Measurements from ENCODE around the gene CCDC17. TPM values are rescaled to one million over a fixed set of nuclear protein-coding genes. Genes with fewer than 3 reads are reported as not detected.

Gene CCDC17
- total RNA-seq, 1 donor from 2014 or later: 5.6 TPM

DNA sequence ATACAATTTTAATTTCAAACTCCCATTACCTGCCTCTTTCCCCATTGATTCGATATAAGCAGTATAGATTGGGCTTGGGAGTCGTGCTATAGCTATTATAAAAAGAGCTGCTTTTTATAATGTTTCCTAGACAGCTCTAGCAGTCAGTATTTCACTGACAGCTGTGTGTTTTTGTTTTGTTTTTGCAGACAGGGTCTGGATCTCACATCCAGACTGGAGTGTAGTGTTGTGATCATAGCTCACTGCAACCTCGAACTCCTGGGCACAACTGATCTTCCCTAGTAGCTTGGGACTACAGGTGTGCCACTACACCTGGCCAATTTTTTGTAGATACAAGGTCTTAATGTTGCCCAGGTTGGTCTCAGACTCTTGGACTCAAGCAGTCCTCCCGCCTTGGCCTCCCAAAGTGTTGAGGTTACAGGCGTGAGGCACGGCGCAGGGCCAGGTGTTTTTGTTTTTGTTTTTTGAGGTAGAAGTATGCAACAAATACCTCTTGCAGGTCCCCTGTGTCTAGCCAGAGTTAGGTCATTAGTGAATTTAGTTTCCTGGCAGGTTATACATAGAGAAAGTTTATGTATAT lies 38.3 kb downstream of the CCDC17 start:
- TF ChIP-seq, protein P1, sequence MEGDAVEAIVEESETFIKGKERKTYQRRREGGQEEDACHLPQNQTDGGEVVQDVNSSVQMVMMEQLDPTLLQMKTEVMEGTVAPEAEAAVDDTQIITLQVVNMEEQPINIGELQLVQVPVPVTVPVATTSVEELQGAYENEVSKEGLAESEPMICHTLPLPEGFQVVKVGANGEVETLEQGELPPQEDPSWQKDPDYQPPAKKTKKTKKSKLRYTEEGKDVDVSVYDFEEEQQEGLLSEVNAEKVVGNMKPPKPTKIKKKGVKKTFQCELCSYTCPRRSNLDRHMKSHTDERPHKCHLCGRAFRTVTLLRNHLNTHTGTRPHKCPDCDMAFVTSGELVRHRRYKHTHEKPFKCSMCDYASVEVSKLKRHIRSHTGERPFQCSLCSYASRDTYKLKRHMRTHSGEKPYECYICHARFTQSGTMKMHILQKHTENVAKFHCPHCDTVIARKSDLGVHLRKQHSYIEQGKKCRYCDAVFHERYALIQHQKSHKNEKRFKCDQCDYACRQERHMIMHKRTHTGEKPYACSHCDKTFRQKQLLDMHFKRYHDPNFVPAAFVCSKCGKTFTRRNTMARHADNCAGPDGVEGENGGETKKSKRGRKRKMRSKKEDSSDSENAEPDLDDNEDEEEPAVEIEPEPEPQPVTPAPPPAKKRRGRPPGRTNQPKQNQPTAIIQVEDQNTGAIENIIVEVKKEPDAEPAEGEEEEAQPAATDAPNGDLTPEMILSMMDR (IDR thresholded peaks at IDR 0.05; ENCODE audit: unreplicated experiment): no peak
- Mint-ChIP-seq H3K27ac (peak overlapping the region; percentile 98), H3K36me3 (no peaks in the 10 kb centered on the region), H3K27me3 (ENCODE audit: low read depth) (no peaks in the 10 kb centered on the region), H3K4me3 (peak overlapping the region; percentile 93), H3K9me3 (no peaks in the 10 kb centered on the region), H3K4me1 (peaks cover 18% of the 10 kb centered on the region)
- DNase-seq (ENCODE audit: low spot score in 2 of 2, unreplicated experiment in 2 of 2): no peak

DNA sequence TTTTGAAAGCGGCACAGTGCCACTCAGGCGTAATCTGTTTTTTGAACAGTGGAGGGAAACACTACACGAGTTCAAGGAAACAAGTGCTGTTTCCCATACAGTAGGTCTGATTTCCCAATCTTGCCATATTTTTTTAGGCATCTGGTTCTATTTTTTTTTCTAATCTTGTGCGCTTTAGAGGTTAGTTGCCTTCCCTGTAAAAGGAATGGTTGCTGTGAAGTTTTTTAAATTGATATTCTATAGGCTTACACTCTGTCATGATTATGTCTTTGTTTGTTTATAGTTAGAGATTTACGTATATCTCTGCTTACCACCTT lies 38.8 kb downstream of the CCDC17 start:
- H3K9me3 Mint-ChIP-seq: no peaks in the 10 kb centered on the region
- TF ChIP-seq, protein P1 (IDR thresholded peaks at IDR 0.05; ENCODE audit: unreplicated experiment): no peak
- H3K4me3 Mint-ChIP-seq: peak overlapping the region; percentile 93
- H3K4me1 Mint-ChIP-seq: peaks cover 18% of the 10 kb centered on the region
- peak overlapping the region; percentile 98 for H3K27ac Mint-ChIP-seq
- no peak for DNase-seq (ENCODE audit: low spot score in 2 of 2, unreplicated experiment in 2 of 2)
- H3K27me3 Mint-ChIP-seq (ENCODE audit: low read depth): no peaks in the 10 kb centered on the region
- H3K36me3 Mint-ChIP-seq: no peaks in the 10 kb centered on the region

DNA sequence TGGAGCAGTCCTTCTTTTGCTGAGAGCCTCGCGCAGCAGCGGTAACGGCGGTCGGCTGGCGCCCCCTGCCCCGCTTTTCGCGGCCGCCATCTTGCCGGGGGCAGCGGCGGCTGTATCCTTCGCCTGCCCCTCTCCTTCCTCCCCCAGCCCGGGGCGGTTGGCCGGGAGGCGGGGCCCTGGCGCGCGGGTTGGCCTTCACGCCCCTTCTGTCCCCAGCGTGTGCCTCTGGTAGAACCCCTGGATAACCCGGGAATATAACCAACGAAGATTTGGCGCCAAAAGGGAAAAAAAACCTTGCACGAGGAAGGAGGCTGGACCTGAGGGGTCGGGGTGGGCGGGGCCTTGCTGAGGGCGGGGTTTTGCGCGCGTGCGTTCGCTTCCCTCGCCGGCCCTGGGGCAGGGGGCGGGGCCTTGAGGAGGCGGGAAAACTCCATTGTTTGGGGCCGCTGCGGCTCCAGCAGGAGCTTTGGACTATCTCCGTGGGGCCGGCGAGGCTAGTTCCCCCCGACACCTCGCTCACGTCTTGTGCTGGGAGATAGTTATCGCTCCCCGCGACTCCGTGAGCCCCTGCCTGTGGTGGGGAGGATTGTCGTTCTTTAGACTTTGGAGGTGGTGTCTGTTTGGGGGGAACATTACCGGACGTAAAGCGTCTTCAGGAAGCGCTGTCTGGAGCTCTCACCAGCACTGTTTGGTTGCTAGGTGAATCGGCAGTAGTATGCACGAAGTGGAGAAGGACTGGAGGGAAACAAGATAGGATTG lies 39.3 kb downstream of the CCDC17 start:
- H3K9me3 Mint-ChIP-seq: no peaks in the 10 kb centered on the region
- no peaks in the 10 kb centered on the region for H3K27me3 Mint-ChIP-seq (ENCODE audit: low read depth)
- H3K4me1 Mint-ChIP-seq: peaks cover 18% of the 10 kb centered on the region
- DNase-seq (ENCODE audit: low spot score in 2 of 2, unreplicated experiment in 2 of 2): peak; percentile 89 to 95
- no peaks in the 10 kb centered on the region for H3K36me3 Mint-ChIP-seq
- TF ChIP-seq, protein P1 (IDR thresholded peaks at IDR 0.05; ENCODE audit: unreplicated experiment): no peak
- H3K4me3 Mint-ChIP-seq: peak overlapping the region; percentile 93
- H3K27ac Mint-ChIP-seq: peak overlapping the region; percentile 98

DNA sequence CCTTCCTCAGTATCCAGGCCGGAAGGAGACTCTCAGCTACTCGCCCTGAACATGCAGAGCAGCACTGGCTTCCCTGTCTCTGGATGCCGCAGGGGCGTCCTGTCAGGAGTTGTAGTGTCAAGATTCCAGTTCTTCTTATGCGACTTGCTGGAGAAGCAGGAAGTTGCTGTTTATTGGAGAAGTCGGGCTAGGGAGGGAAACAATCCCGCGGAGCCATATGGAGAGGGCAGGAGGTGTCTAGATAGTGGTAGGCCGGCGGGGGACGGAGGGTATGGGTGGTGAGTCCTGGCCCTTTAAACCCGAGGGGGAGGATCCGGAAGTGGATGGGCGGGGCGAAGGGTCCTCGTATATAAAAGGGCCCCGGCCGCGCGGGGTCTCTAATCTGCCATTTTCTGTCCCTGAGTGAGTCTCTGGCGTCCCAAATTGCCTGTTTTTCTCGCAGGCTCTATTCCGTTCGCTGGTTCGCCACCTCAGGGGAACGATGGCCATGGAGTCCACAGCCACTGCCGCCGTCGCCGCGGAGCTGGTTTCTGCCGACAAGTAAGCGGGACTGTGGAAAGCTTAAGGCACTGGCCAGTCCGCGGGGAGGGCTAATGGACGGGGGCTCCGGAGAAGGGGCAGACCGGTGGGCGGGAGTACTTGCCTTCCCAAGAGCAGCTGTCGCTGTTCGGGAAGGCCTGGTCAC lies 40.0 kb downstream of the CCDC17 start, which contains the start of gene NASP:
Gene NASP (plus strand): TSS at position 376 of the 685 bp plus-strand sequence. CDS start 106 bp downstream, at position 482.
- no peaks in the 10 kb centered on the region for H3K36me3 Mint-ChIP-seq
- peak within 1 kb of the TSS; percentile 98 for H3K27ac Mint-ChIP-seq
- TF ChIP-seq, protein P1 (IDR thresholded peaks at IDR 0.05; ENCODE audit: unreplicated experiment): no peak
- peak within 1 kb of the TSS; percentile 93 for H3K4me3 Mint-ChIP-seq
- H3K9me3 Mint-ChIP-seq: no peaks in the 10 kb centered on the region
- DNase-seq (ENCODE audit: low spot score in 2 of 2, unreplicated experiment in 2 of 2): peak; percentile 79 to 95
- peaks cover 18% of the 10 kb centered on the region for H3K4me1 Mint-ChIP-seq
- H3K27me3 Mint-ChIP-seq (ENCODE audit: low read depth): no peaks in the 10 kb centered on the region

DNA sequence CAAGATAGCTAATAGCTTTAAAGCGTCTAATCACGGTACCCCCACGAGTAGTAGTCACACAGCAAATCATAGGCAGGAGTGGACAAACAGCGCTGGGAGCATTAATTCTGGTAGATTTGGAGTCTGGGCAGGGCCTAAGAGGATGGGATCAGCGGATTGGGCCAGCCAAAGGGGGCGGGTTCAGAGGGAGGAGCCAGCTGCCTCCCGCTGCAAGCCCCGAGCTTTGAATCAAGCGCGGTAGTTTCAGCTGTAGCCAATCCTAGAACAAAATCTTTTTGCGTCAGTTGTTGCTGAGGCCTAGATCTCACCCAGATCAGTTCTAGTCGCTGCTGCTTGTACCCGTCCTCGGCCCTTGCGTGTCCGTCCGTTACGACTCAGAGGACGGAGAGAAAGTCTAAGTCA lies 40.6 kb downstream of the CCDC17 start:
- Mint-ChIP-seq H3K4me1 (peaks cover 18% of the 10 kb centered on the region), H3K9me3 (no peaks in the 10 kb centered on the region), H3K27me3 (ENCODE audit: low read depth) (no peaks in the 10 kb centered on the region), H3K36me3 (no peaks in the 10 kb centered on the region), H3K27ac (peak overlapping the region; percentile 97), H3K4me3 (peak overlapping the region; percentile 93)
- DNase-seq (ENCODE audit: low spot score in 2 of 2, unreplicated experiment in 2 of 2): peak; percentile 87 to 92
- TF ChIP-seq, protein P1 (IDR thresholded peaks at IDR 0.05; ENCODE audit: unreplicated experiment): no peak
